Panc1 (cell line): ENCODE data around the gene AGBL4. TPM values are rescaled to one million over a fixed set of nuclear protein-coding genes. Genes with fewer than 3 reads are reported as not detected.

ENCODE experiments used
- ATAC-seq: fragments of 200-7000 bp; cut with Tn5 transposase; 2 replicates; pipeline ENCODE4 v1.9.1; 2020; ENCODE audit warnings: mild to moderate bottlenecking, moderate library complexity
- BruUV-seq: library from RNA; stranded (reverse); fragments of 400-500 nt; replicated peaks from 2 replicates; lab custom pipeline; 2021; lab: Mats Ljungman, UMichigan
- CTCF ChIA-PET: fragments of 300-600 bp; sonication (Branson Sonifier 250); formaldehyde crosslinking; loops from one replicate; lab custom pipeline; 2022; ENCODE audit warnings: antibody characterized with exemption; lab: Charles Lee
- POLR2A ChIA-PET: fragments of 300-600 bp; sonication (Branson Sonifier 250); formaldehyde crosslinking; loops from one replicate; lab custom pipeline; 2022; ENCODE audit warnings: antibody characterized with exemption; lab: Charles Lee
- DNase-seq: peaks from one replicate; pipeline ENCODE4 v3.0.0-alpha.2; 2010; ENCODE audit warnings: low read depth, low spot score
- H3K27ac ChIP-seq: 2 replicates; pipeline ENCODE4 v1.5.1; 2011; ENCODE audit warnings: mild to moderate bottlenecking, low read length, inconsistent platforms
- H3K27me3 ChIP-seq: fragments of 200-500 bp; sonication (Bioruptor generic); 2 replicates; pipeline ENCODE4 v1.6.0; 2014; ENCODE audit warnings: low read length, inconsistent platforms; ENCODE audit not compliant: control insufficient read depth, insufficient read depth
- H3K36me3 ChIP-seq: fragments of 200-500 bp; sonication (Bioruptor generic); 2 replicates; pipeline ENCODE4 v1.5.1; 2014; ENCODE audit warnings: inconsistent platforms, mild to moderate bottlenecking, low read length, moderate library complexity; ENCODE audit not compliant: control insufficient read depth, insufficient read depth
- H3K4me1 ChIP-seq: 2 replicates; pipeline ENCODE4 v1.5.1; 2011; ENCODE audit warnings: inconsistent platforms, mild to moderate bottlenecking, low read length, moderate library complexity; ENCODE audit not compliant: control insufficient read depth, insufficient read depth
- H3K4me3 ChIP-seq, 2 experiments: 2 replicates each; pipeline ENCODE4 v1.5.1; 2011 to 2012; ENCODE audit warnings: low read depth in 2 of 2, low read length in 2 of 2, mild to moderate bottlenecking in 2 of 2, inconsistent platforms in 1 of 2, moderate library complexity in 1 of 2
- H3K9me3 ChIP-seq: fragments of 200-500 bp; sonication (Bioruptor generic); 2 replicates; pipeline ENCODE4 v1.5.1; 2014; ENCODE audit warnings: low read depth, mild to moderate bottlenecking, inconsistent platforms, low read length, moderate library complexity; ENCODE audit not compliant: control insufficient read depth, insufficient read depth
- CTCF ChIP-seq: fragments of 450-650 bp; IDR thresholded peaks from 2 replicates; pipeline ENCODE4 v1.5.1; 2017; ENCODE audit warnings: mild to moderate bottlenecking
- POLR2AphosphoS5 ChIP-seq: IDR thresholded peaks from 2 replicates; pipeline ENCODE4 v1.6.1; 2012; ENCODE audit warnings: mild to moderate bottlenecking, low read depth, low read length, moderate library complexity
- REST ChIP-seq, 2 experiments: IDR thresholded peaks; 2 replicates each; pipeline ENCODE4 v1.6.1; 2011 to 2012; ENCODE audit warnings: low read depth in 2 of 2, control low read depth in 1 of 2, low read length in 1 of 2, mild to moderate bottlenecking in 1 of 2, moderate library complexity in 1 of 2; ENCODE audit not compliant: insufficient read depth in 1 of 2
- SIN3A ChIP-seq: IDR thresholded peaks from 2 replicates; pipeline ENCODE4 v1.6.1; 2012; ENCODE audit warnings: low read depth, mild to moderate bottlenecking, low read length, moderate library complexity, borderline replicate concordance; ENCODE audit not compliant: insufficient read depth
- TCF7L2 ChIP-seq: IDR thresholded peaks from 2 replicates; pipeline ENCODE4 v1.6.1; 2011; ENCODE audit warnings: mild to moderate bottlenecking, low read depth, low read length, inconsistent platforms
- in situ Hi-C: cut with HindIII; loops from 2 replicates; pipeline ENCODE4 v1.10.0; 2016; ENCODE audit warnings: low sequenced_read_pairs, low pct_unique_long_range_greater_than_20kb
- intact Hi-C: fragments of 100-400 bp; cut with micrococcal nuclease; formaldehyde crosslinking; loops from one replicate; pipeline ENCODE4 v1.10.0; 2022; ENCODE audit not compliant: unreplicated experiment
- total RNA-seq: library from RNA; stranded (reverse); gene quantifications from one replicate; pipeline ENCODE4 v1.2.1, GENCODE V29; 2021; ENCODE audit not compliant: unreplicated experiment

AGBL4 gene
- total RNA-seq, 1 experiment from 2014 or later, result not detected

GRCh38 chr1:49339043-49339442 is 684.7 kb downstream of the AGBL4 start:
- CTCF ChIA-PET, result no interaction called here
- BruUV-seq, result no TSS peak

GRCh38 chr1:49337251-49337650 is 686.5 kb downstream of the AGBL4 start:
- no peaks in the 10 kb centered on the region for H3K36me3 ChIP-seq
- DNase-seq, result no peak
- H3K9me3 ChIP-seq, result no peaks in the 10 kb centered on the region
- ChIA-PET POLR2A (no interaction called here), CTCF (no interaction called here)
- ATAC-seq, result no peak
- H3K27me3 ChIP-seq, result no peaks in the 10 kb centered on the region
- BruUV-seq, result no TSS peak
- no peak overlapping the region for H3K27ac ChIP-seq
- in situ Hi-C loops (no loop called here), intact Hi-C loops (no loop called here)
- H3K4me1 ChIP-seq, result no peaks in the 10 kb centered on the region
- no peak overlapping the region for H3K4me3 ChIP-seq
- TF ChIP-seq TCF7L2, result no peak
- TF ChIP-seq CTCF, result no peak
- TF ChIP-seq REST (IDR thresholded peaks at IDR 0.05; ENCODE audit: insufficient read depth in 1 of 2, low read depth in 2 of 2, low read length in 1 of 2), result no peak
- no peak for TF ChIP-seq POLR2AphosphoS5
- TF ChIP-seq SIN3A, result no peak

More at GRCh38 chr1:49339043-49339442, 684.7 kb downstream of the AGBL4 start:
- no peaks in the 10 kb centered on the region for H3K4me1 ChIP-seq
- POLR2A ChIA-PET, result no interaction called here
- in situ Hi-C loops (no loop called here), intact Hi-C loops (no loop called here)
- H3K27me3 ChIP-seq, result no peaks in the 10 kb centered on the region
- no peaks in the 10 kb centered on the region for H3K9me3 ChIP-seq
- no peak for ATAC-seq
- no peaks in the 10 kb centered on the region for H3K36me3 ChIP-seq
- H3K27ac ChIP-seq, result no peak overlapping the region
- no peak overlapping the region for H3K4me3 ChIP-seq
- TF ChIP-seq TCF7L2, result no peak
- no peak for TF ChIP-seq SIN3A
- TF ChIP-seq CTCF, result no peak
- TF ChIP-seq REST (IDR thresholded peaks at IDR 0.05; ENCODE audit: insufficient read depth in 1 of 2, low read depth in 2 of 2, low read length in 1 of 2), result no peak
- TF ChIP-seq POLR2AphosphoS5, result no peak
- no peak for DNase-seq
